Uterus (tissue), 4 donors: Measurements from ENCODE around the gene ADAMTS9. TPM values are rescaled to one million over a fixed set of nuclear protein-coding genes. Genes with fewer than 3 reads are reported as not detected.

Source experiments
- DNase-seq, 2 donors: peaks; one replicate each; pipeline ENCODE4 v3.0.0-alpha.2; 2019 to 2020
- H3K27ac ChIP-seq, 2 donors: fragments of 200-600 bp; sonication (generic); 1 replicate in 1 of 2; 2 replicates in 1 of 2; pipeline ENCODE4 v1.5.1; 2016 to 2018
- H3K27me3 ChIP-seq, 2 donors: fragments of 200-600 bp; sonication (generic); one replicate each; pipeline ENCODE4 v1.5.1; 2018 to 2019; ENCODE audit warnings: control low read depth in 1 of 2
- H3K36me3 ChIP-seq, 2 donors: fragments of 200-600 bp; sonication (generic); one replicate each; pipeline ENCODE4 v1.5.1; 2019; ENCODE audit warnings: control low read depth in 1 of 2
- H3K4me1 ChIP-seq, 2 donors: fragments of 200-600 bp; sonication (generic); one replicate each; pipeline ENCODE4 v1.5.1; 2018 to 2019; ENCODE audit warnings: control low read depth in 1 of 2
- H3K4me3 ChIP-seq, 2 donors: fragments of 200-600 bp; sonication (generic); 1 replicate in 1 of 2; 2 replicates in 1 of 2; pipeline ENCODE4 v1.5.1; 2018 to 2019; ENCODE audit warnings: mild to moderate bottlenecking in 1 of 2
- H3K9me3 ChIP-seq, 2 donors: fragments of 200-600 bp; sonication (generic); one replicate each; pipeline ENCODE4 v1.5.1; 2019; ENCODE audit warnings: control low read depth in 1 of 2
- POLR2A ChIP-seq, 2 donors: fragments of 450-650 bp; IDR thresholded peaks; one replicate each; pipeline ENCODE4 v1.6.1; 2016; ENCODE audit warnings: antibody characterized with exemption in 2 of 2, mild to moderate bottlenecking in 1 of 2, moderate library complexity in 1 of 2
- intact Hi-C: fragments of 100-400 bp; cut with DNase I; formaldehyde crosslinking; loops from one replicate; pipeline ENCODE4 v1.15.1; 2023; ENCODE audit warnings: low total_unique reads
- total RNA-seq, 4 donors: library from RNA; depleted of rRNA in 3 of 4; stranded (reverse); fragments of >200 nt in 3 of 4; gene quantifications; one replicate each; pipeline versions ENCODE4 v1.1.0 to v1.2.4, GENCODE V29; 2014 to 2023
- TF ChIP-seq, protein P1 (sequence below), 4 experiments: fragments of 200-600 bp in 2 of 4; fragments of 450-650 bp in 2 of 4; sonication (generic) in 2 of 4; IDR thresholded peaks; one replicate each; pipeline ENCODE4 v1.5.1; 2016 to 2019; ENCODE audit warnings: antibody characterized with exemption in 4 of 4, mild to moderate bottlenecking in 2 of 4, moderate library complexity in 1 of 4
- donor health status: DM: yes; HTN: yes; CAD: no.

Gene ADAMTS9
- total RNA-seq, 4 donors from 2014 or later = 17.4 to 197 (median 160) TPM

DNA sequence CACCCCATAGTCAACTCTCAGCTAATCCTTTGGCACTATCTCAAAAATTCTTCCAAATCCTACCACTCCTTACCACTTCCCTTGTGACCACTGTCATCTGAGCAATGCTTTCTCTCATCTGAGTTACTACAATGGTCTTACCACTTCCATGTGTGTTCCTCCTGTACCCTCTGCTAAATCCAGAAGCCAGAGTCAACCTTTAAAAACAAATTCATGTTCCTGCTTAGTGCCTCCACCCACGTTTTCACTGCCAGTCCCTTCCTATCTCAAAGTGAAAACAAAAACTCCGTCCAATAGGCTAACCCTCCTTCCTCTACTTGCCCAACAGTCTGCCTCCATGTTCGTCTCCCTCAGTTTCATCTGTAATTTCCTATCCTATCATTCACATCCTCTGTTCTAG, 109.0 kb downstream of the ADAMTS9 start:
- H3K36me3 ChIP-seq = no peaks in the 10 kb centered on the region
- DNase-seq = no peak
- TF ChIP-seq POLR2A (IDR thresholded peaks at IDR 0.05) = no peak
- TF ChIP-seq, protein P1, sequence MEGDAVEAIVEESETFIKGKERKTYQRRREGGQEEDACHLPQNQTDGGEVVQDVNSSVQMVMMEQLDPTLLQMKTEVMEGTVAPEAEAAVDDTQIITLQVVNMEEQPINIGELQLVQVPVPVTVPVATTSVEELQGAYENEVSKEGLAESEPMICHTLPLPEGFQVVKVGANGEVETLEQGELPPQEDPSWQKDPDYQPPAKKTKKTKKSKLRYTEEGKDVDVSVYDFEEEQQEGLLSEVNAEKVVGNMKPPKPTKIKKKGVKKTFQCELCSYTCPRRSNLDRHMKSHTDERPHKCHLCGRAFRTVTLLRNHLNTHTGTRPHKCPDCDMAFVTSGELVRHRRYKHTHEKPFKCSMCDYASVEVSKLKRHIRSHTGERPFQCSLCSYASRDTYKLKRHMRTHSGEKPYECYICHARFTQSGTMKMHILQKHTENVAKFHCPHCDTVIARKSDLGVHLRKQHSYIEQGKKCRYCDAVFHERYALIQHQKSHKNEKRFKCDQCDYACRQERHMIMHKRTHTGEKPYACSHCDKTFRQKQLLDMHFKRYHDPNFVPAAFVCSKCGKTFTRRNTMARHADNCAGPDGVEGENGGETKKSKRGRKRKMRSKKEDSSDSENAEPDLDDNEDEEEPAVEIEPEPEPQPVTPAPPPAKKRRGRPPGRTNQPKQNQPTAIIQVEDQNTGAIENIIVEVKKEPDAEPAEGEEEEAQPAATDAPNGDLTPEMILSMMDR (IDR thresholded peaks at IDR 0.05) = no peak

GRCh38 chr3:64578062-64578770, 109.6 kb downstream of the ADAMTS9 start:
- intact Hi-C loops = loop anchor here (10.0 kb wide), 1 partner anchor 107 kb away; the partner anchor contains the start of gene ADAMTS9
- no peaks in the 10 kb centered on the region for H3K9me3 ChIP-seq
- H3K27ac ChIP-seq = no peak overlapping the region
- no peak for TF ChIP-seq POLR2A (IDR thresholded peaks at IDR 0.05)
- TF ChIP-seq, protein P1 (IDR thresholded peaks at IDR 0.05) = no peak
- no peaks in the 10 kb centered on the region for H3K4me1 ChIP-seq
- no peak overlapping the region for H3K4me3 ChIP-seq
- no peaks in the 10 kb centered on the region for H3K27me3 ChIP-seq
- DNase-seq = no peak
- H3K36me3 ChIP-seq = no peaks in the 10 kb centered on the region

More for the DNA sequence above, 109.0 kb downstream of the ADAMTS9 start:
- Histone ChIP-seq H3K4me3 (no peak overlapping the region), H3K27ac (no peak overlapping the region), H3K27me3 (no peaks in the 10 kb centered on the region), H3K4me1 (no peaks in the 10 kb centered on the region), H3K9me3 (no peaks in the 10 kb centered on the region)
- intact Hi-C loops = loop anchor here (10.0 kb wide), 1 partner anchor 106 kb away; the partner anchor contains the start of gene ADAMTS9

- Histone ChIP-seq H3K4me3 (no peak overlapping the region), H3K4me1 (no peaks in the 10 kb centered on the region), H3K27me3 (no peaks in the 10 kb centered on the region), H3K36me3 (no peaks in the 10 kb centered on the region), H3K27ac (no peak overlapping the region), H3K9me3 (no peaks in the 10 kb centered on the region)
- TF ChIP-seq, protein P1 (IDR thresholded peaks at IDR 0.05) = no peak
- no peak for TF ChIP-seq POLR2A (IDR thresholded peaks at IDR 0.05)
- DNase-seq = no peak
- intact Hi-C loops = loop anchor here (10.0 kb wide), 1 partner anchor 109 kb away; the partner anchor contains the start of gene ADAMTS9
Observed at GRCh38 chr3:64576211-64576775, 111.5 kb downstream of the ADAMTS9 start.

GRCh38 chr3:64575211-64575844, 112.5 kb downstream of the ADAMTS9 start:
- Histone ChIP-seq H3K4me1 (no peaks in the 10 kb centered on the region), H3K4me3 (no peak overlapping the region), H3K9me3 (no peaks in the 10 kb centered on the region), H3K27me3 (no peaks in the 10 kb centered on the region), H3K36me3 (no peaks in the 10 kb centered on the region), H3K27ac (no peak overlapping the region)
- intact Hi-C loops = loop anchor here (10.0 kb wide), 1 partner anchor 109 kb away; the partner anchor contains the start of gene ADAMTS9
- TF ChIP-seq POLR2A (IDR thresholded peaks at IDR 0.05) = no peak
- TF ChIP-seq, protein P1 (IDR thresholded peaks at IDR 0.05) = peak; percentile 26 to 51 (median 32)
- no peak for DNase-seq
